ENCODE data around the gene IFNA17.

DNA sequence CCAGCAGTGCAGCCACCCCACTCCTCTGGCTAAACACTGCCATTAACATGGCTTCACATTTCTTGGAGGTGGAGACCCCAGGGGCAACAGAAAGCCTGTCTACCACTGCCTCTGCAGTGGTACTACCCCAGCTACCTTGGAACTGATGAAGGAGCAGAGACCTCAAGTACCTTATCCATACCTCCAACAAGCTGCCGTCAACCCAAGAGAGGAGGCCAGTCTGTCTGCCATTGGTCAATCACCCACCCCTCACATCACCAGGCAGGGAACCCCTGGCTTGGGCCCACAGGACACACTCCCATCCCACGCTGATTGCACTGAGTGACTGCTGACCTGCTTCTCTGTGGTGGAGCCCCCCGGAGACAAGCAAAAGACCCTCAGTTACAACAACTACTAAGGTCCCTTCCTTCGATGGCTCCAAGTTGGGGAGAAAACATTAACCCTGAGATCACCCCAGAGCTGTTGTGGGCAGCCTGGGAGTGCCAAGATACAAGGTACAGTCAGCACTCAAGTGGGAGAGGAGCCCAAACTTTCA, 6.2 kb upstream of the IFNA17 start:
- TF ChIP-seq ZSCAN30 (tag by site-specific recombination; IDR thresholded peaks at IDR 0.05): no peak
- no peak for TF ChIP-seq ZNF423 (tag by site-specific recombination; IDR thresholded peaks at IDR 0.05)
- TF ChIP-seq ZBTB49 (tag by site-specific recombination; IDR thresholded peaks at IDR 0.05; ENCODE audit: low read depth): no peak
- no peak for TF ChIP-seq MYNN (tag by site-specific recombination; IDR thresholded peaks at IDR 0.05; ENCODE audit: borderline replicate concordance)
- no peak for TF ChIP-seq ZSCAN23 (tag by site-specific recombination; IDR thresholded peaks at IDR 0.05)
- TF ChIP-seq, protein P1, sequence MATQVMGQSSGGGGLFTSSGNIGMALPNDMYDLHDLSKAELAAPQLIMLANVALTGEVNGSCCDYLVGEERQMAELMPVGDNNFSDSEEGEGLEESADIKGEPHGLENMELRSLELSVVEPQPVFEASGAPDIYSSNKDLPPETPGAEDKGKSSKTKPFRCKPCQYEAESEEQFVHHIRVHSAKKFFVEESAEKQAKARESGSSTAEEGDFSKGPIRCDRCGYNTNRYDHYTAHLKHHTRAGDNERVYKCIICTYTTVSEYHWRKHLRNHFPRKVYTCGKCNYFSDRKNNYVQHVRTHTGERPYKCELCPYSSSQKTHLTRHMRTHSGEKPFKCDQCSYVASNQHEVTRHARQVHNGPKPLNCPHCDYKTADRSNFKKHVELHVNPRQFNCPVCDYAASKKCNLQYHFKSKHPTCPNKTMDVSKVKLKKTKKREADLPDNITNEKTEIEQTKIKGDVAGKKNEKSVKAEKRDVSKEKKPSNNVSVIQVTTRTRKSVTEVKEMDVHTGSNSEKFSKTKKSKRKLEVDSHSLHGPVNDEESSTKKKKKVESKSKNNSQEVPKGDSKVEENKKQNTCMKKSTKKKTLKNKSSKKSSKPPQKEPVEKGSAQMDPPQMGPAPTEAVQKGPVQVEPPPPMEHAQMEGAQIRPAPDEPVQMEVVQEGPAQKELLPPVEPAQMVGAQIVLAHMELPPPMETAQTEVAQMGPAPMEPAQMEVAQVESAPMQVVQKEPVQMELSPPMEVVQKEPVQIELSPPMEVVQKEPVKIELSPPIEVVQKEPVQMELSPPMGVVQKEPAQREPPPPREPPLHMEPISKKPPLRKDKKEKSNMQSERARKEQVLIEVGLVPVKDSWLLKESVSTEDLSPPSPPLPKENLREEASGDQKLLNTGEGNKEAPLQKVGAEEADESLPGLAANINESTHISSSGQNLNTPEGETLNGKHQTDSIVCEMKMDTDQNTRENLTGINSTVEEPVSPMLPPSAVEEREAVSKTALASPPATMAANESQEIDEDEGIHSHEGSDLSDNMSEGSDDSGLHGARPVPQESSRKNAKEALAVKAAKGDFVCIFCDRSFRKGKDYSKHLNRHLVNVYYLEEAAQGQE (tag by site-specific recombination; IDR thresholded peaks at IDR 0.05): no peak

Data from HEK293 (cell line).